ENCODE measurements around the gene GPR35.
"Not testable (repeated sequence)": the region's sequence is repeated elsewhere in the genome, so short reads cannot be mapped to it uniquely, and the experiment has no call there.

Gene GPR35

GRCh38 chr2:240603846-240604245 lies 21.4 kb upstream of the GPR35 start:
- no peak for DNase-seq

- no peak for DNase-seq
Measured at GRCh38 chr2:240604291-240604938, 20.9 kb upstream of the GPR35 start.

GRCh38 chr2:240604939-240605716 lies 20.2 kb upstream of the GPR35 start:
- DNase-seq = no peak

GRCh38 chr2:240605867-240606743 lies 19.2 kb upstream of the GPR35 start:
- peak; percentile 2 for DNase-seq

GRCh38 chr2:240611601-240612210 lies 13.6 kb upstream of the GPR35 start:
- no peak for DNase-seq

- no peak for DNase-seq
Measured at GRCh38 chr2:240613781-240614180, 11.5 kb upstream of the GPR35 start.

- DNase-seq = no peak
Measured at GRCh38 chr2:240614391-240614790, 10.9 kb upstream of the GPR35 start.

- no peak for DNase-seq
Measured at GRCh38 chr2:240615396-240615795, 9.9 kb upstream of the GPR35 start.

- DNase-seq = peak; percentile 3
Measured at GRCh38 chr2:240615820-240616547, 9.3 kb upstream of the GPR35 start.

GRCh38 chr2:240616860-240617666 lies 8.2 kb upstream of the GPR35 start:
- not testable (repeated sequence) for DNase-seq

- no peak for DNase-seq
Measured at GRCh38 chr2:240618776-240619175, 6.5 kb upstream of the GPR35 start.

GRCh38 chr2:240619506-240620148 lies 5.7 kb upstream of the GPR35 start:
- DNase-seq = peak; percentile 2

- peak; percentile 3 for DNase-seq
Measured at GRCh38 chr2:240620149-240620731, 5.0 kb upstream of the GPR35 start.

GRCh38 chr2:240620859-240621258 lies 4.4 kb upstream of the GPR35 start:
- DNase-seq = peak; percentile 2

GRCh38 chr2:240622060-240622411 lies 3.2 kb upstream of the GPR35 start:
- DNase-seq = peak; percentile 2

GRCh38 chr2:240622531-240623235 lies 2.6 kb upstream of the GPR35 start:
- DNase-seq = peak; percentile 64

- peak; percentile 8 for DNase-seq
Measured at GRCh38 chr2:240623531-240624010, 1.7 kb upstream of the GPR35 start.

GRCh38 chr2:240624011-240624949 lies 1.0 kb upstream of the GPR35 start:
- DNase-seq = peak; percentile 4

Measured in activated gamma-delta T cell treated with Interleukin-2 at 50 U/mL for 16 hours (primary cell).